Activated naive CD8-positive, alpha-beta T cell treated with anti-CD3 and anti-CD28 coated beads for 36 hours (primary cell): ENCODE data around the gene INTS14. TPM values are rescaled to one million over a fixed set of nuclear protein-coding genes. Genes with fewer than 3 reads are reported as not detected.

Experiments used
- DNase-seq: peaks from one replicate; pipeline ENCODE4 v3.0.0; 2021
- H3K27ac Mint-ChIP-seq: one replicate; pipeline ENCODE4 v1.8.0; 2022; ENCODE audit warnings: mild to moderate bottlenecking, moderate library complexity, mixed read lengths
- H3K27me3 Mint-ChIP-seq: one replicate; pipeline ENCODE4 v1.8.0; 2022; ENCODE audit warnings: mild to moderate bottlenecking, mixed read lengths
- H3K36me3 Mint-ChIP-seq: one replicate; pipeline ENCODE4 v1.8.0; 2021; ENCODE audit warnings: mild to moderate bottlenecking, mixed read lengths
- H3K4me1 Mint-ChIP-seq: one replicate; pipeline ENCODE4 v1.8.0; 2021; ENCODE audit warnings: mixed read lengths
- H3K4me3 Mint-ChIP-seq: one replicate; pipeline ENCODE4 v1.8.0; 2022; ENCODE audit warnings: mild to moderate bottlenecking, moderate library complexity, mixed read lengths
- H3K9me3 Mint-ChIP-seq: one replicate; pipeline ENCODE4 v1.8.0; 2022; ENCODE audit warnings: mixed read lengths
- total RNA-seq, 2 experiments: library from RNA; stranded (reverse); gene quantifications; one replicate each; pipeline ENCODE4 v1.2.3, GENCODE V29; 2021

Gene INTS14
- total RNA-seq, 2 experiments from 2014 or later: 62.1 to 66.9 TPM

- Mint-ChIP-seq H3K27me3 (no peaks in the 10 kb centered on the region), H3K36me3 (peaks cover 2% of the 10 kb centered on the region), H3K4me1 (peaks cover 22% of the 10 kb centered on the region), H3K9me3 (no peaks in the 10 kb centered on the region), H3K4me3 (no peak overlapping the region), H3K27ac (no peak overlapping the region)
- no peak for DNase-seq
Observed at GRCh38 chr15:65612949-65613744, 2.2 kb upstream of the INTS14 start.

- DNase-seq: no peak
- no peaks in the 10 kb centered on the region for H3K9me3 Mint-ChIP-seq
- H3K36me3 Mint-ChIP-seq: peaks cover 2% of the 10 kb centered on the region
- peak overlapping the region; percentile 93 for H3K27ac Mint-ChIP-seq
- H3K4me3 Mint-ChIP-seq: no peak overlapping the region
- no peaks in the 10 kb centered on the region for H3K27me3 Mint-ChIP-seq
- peaks cover 25% of the 10 kb centered on the region for H3K4me1 Mint-ChIP-seq
Observed at GRCh38 chr15:65612616-65612946, 1.6 kb upstream of the INTS14 start.

DNA sequence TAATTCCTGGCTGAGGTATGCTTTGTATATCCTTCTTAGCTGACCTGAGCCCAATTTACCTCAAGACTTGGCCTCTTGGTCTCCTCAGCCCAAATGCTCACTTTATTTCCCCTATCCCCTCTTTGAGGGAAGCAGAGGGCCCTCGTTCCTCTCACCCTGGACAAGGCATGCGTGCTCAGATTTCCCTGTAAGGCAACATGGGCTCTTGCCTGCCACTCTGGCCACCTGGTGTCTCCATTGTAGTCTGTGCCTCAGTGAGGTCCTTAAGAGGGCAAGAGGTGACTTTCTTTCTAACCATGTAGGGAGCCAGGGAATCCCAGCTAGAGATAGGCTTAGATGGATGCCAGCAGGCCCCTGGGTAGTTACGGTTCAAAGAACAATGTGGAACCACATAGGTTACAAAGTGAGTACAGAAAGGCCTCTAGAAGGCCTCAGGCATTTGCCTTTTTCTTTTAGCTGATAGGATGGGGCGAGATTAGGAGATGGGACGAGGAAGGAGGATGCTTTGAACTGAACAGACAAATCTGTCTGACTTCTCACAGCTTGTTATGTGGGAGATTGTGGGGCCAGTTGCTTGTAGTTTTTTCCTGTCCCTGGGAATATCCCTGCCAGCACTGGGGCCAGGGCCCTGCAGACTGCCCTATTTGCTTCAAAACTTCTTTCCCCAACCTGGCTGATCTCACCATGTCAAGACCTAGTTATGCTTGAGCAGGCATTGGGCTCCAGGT is 1.1 kb upstream of the INTS14 start:
- Mint-ChIP-seq H3K36me3 (peaks cover 2% of the 10 kb centered on the region), H3K4me3 (peak overlapping the region; percentile 94), H3K4me1 (peaks cover 26% of the 10 kb centered on the region), H3K27ac (peak overlapping the region; percentile 93), H3K9me3 (no peaks in the 10 kb centered on the region), H3K27me3 (no peaks in the 10 kb centered on the region)
- no peak for DNase-seq

DNA sequence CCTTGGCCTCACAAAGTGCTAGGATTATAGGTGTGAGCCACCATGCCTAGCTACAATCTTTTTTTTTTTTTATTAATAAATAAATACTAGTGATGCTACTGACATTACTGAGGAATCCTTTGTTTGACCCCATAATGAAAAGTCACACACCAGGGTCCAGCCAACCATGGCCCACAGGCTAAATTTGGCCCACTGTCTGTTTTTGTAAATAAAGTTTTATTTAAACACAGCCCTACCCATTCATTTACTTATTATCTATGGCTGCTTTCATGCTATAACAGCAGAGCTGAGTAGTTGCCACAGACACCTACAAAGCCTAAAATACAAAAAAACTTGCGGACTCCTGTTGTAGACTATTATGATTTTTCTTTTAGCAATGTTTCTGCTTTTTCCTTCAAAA is 7.4 kb downstream of the INTS14 start:
- no peak overlapping the region for H3K27ac Mint-ChIP-seq

DNA sequence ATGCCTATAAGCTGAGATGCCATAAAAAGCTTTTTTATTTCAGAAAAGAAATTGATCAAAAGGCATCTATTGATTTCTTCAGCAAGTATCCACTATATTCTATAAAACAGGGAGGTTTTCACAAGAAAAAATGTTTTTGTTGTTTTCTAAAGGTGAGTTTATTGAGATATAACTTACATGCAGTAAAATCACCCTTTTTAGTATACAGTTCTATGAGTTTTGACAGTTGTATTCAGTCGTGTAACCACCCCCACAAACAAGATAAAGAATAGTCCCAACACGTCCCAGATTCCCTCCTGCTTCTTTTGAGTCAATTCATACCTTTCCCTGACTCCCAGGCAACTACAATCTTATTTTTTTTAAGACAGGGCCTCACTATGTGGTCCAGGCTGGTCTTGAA is 7.8 kb downstream of the INTS14 start:
- Mint-ChIP-seq H3K27me3 (no peaks in the 10 kb centered on the region), H3K4me1 (peaks cover 7% of the 10 kb centered on the region), H3K4me3 (no peak overlapping the region), H3K27ac (no peak overlapping the region), H3K36me3 (peaks cover 5% of the 10 kb centered on the region), H3K9me3 (no peaks in the 10 kb centered on the region)
- no peak for DNase-seq

More for the DNA sequence above, 7.4 kb downstream of the INTS14 start:
- no peak overlapping the region for H3K4me3 Mint-ChIP-seq
- H3K36me3 Mint-ChIP-seq: peaks cover 3% of the 10 kb centered on the region
- H3K4me1 Mint-ChIP-seq: peaks cover 8% of the 10 kb centered on the region
- H3K9me3 Mint-ChIP-seq: no peaks in the 10 kb centered on the region
- DNase-seq: no peak
- no peaks in the 10 kb centered on the region for H3K27me3 Mint-ChIP-seq

DNA sequence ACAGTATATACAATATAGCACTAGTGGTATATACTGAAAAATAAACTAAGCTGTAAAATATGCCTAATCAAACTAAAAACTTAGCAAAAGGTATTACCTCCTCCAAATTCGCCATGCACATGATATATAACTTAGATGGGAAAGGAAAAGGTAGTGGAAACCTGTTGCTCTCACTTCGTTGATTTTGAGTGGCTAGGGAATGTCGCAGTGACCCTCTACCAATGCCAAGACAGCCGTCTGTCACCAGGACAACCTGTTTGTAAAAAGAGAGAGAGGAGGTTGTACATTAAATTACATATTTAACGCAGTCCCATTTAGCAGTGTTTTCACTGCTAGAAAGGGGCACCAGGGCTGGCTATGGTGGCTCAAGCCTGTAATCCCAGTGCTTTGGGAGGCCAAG is 11.3 kb downstream of the INTS14 start:
- no peak overlapping the region for H3K27ac Mint-ChIP-seq
- H3K9me3 Mint-ChIP-seq: no peaks in the 10 kb centered on the region
- DNase-seq: no peak
- no peak overlapping the region for H3K4me3 Mint-ChIP-seq
- peaks cover 8% of the 10 kb centered on the region for H3K36me3 Mint-ChIP-seq
- H3K27me3 Mint-ChIP-seq: no peaks in the 10 kb centered on the region
- no peaks in the 10 kb centered on the region for H3K4me1 Mint-ChIP-seq

- Mint-ChIP-seq H3K36me3 (peaks cover 8% of the 10 kb centered on the region), H3K4me3 (no peak overlapping the region), H3K9me3 (no peaks in the 10 kb centered on the region), H3K4me1 (no peaks in the 10 kb centered on the region), H3K27ac (peak overlapping the region; percentile 30), H3K27me3 (no peaks in the 10 kb centered on the region)
- DNase-seq: no peak
Observed at GRCh38 chr15:65598468-65598867, 12.5 kb downstream of the INTS14 start.

- no peaks in the 10 kb centered on the region for H3K9me3 Mint-ChIP-seq
- peaks cover 11% of the 10 kb centered on the region for H3K36me3 Mint-ChIP-seq
- no peak for DNase-seq
- no peak overlapping the region for H3K4me3 Mint-ChIP-seq
- H3K27me3 Mint-ChIP-seq: no peaks in the 10 kb centered on the region
- no peaks in the 10 kb centered on the region for H3K4me1 Mint-ChIP-seq
- no peak overlapping the region for H3K27ac Mint-ChIP-seq
Observed at GRCh38 chr15:65595960-65596359, 15.0 kb downstream of the INTS14 start.

GRCh38 chr15:65587094-65587493 is 23.8 kb downstream of the INTS14 start:
- no peak overlapping the region for H3K4me3 Mint-ChIP-seq
- peaks cover 44% of the 10 kb centered on the region for H3K36me3 Mint-ChIP-seq
- H3K4me1 Mint-ChIP-seq: peaks cover 26% of the 10 kb centered on the region
- H3K27ac Mint-ChIP-seq: no peak overlapping the region
- H3K27me3 Mint-ChIP-seq: no peaks in the 10 kb centered on the region
- H3K9me3 Mint-ChIP-seq: no peaks in the 10 kb centered on the region
- DNase-seq: no peak

DNA sequence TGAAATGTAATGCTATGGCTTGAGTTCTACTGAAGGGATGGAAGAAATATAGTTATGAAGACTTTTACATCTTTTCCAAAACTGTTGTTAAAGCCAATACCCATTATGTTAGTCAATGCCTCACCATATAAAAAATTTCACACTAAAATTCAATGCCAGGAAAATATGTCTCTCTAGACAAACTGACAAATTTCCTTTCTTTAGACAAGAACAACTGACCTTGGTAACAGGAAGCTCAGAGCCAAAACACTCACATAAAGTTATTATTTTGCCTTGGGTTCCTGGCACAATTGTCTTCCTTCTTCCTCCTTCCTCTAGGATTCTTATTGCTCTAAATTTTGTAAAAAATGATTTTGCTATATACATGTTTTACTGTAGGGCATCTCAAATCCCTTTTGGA is 26.7 kb downstream of the INTS14 start:
- Mint-ChIP-seq H3K27me3 (no peaks in the 10 kb centered on the region), H3K4me1 (peaks cover 26% of the 10 kb centered on the region), H3K4me3 (no peak overlapping the region), H3K27ac (peak overlapping the region; percentile 9), H3K36me3 (peaks cover 42% of the 10 kb centered on the region), H3K9me3 (no peaks in the 10 kb centered on the region)
- DNase-seq: no peak

DNA sequence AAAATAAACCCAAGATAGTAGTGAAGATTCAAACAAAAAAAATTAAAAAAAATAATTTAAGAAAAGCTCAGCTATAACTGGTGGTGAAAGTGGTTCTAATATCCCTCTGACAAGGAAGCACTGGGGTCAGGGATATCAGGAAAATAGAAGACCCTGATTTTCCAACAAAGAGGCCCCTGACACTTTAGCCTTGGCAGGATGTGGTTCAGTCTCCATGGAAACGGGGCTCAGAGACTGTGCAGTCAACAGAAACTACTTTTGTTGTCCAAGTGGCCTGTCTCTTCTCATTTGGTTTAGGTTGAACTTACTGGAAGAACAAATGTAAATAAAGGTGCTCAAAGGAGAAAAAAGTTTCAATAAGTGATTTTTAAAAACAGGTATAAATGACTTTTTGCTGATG is 27.2 kb downstream of the INTS14 start:
- H3K4me3 Mint-ChIP-seq: no peak overlapping the region
- peak overlapping the region; percentile 67 for H3K27ac Mint-ChIP-seq
- H3K27me3 Mint-ChIP-seq: no peaks in the 10 kb centered on the region
- H3K9me3 Mint-ChIP-seq: no peaks in the 10 kb centered on the region
- H3K4me1 Mint-ChIP-seq: peaks cover 28% of the 10 kb centered on the region
- peaks cover 42% of the 10 kb centered on the region for H3K36me3 Mint-ChIP-seq
- peak; percentile 47 for DNase-seq

- peaks cover 36% of the 10 kb centered on the region for H3K36me3 Mint-ChIP-seq
- no peak overlapping the region for H3K27ac Mint-ChIP-seq
- H3K9me3 Mint-ChIP-seq: no peaks in the 10 kb centered on the region
- DNase-seq: no peak
- peaks cover 22% of the 10 kb centered on the region for H3K4me1 Mint-ChIP-seq
- H3K27me3 Mint-ChIP-seq: no peaks in the 10 kb centered on the region
- no peak overlapping the region for H3K4me3 Mint-ChIP-seq
Observed at GRCh38 chr15:65580287-65580686, 30.6 kb downstream of the INTS14 start.

DNA sequence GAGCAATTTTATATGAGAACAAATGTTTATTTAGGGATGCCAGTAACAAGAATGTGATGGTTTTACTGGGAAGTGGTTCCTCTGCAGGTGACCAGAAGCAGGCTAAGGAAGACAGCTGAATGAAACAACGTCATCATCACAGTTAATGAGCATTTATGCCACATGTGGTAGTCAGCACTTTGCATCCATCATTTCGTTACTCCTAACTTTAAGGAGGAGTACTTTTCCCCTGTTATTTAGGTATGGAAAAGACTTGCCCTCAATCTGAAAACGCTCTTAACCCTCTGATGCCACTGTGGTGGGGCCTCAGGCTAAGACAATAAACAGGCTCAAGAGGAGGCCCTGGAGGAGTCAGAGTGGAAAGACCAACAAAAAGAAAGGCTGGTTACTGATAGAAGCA is 31.2 kb downstream of the INTS14 start:
- DNase-seq: no peak
- Mint-ChIP-seq H3K36me3 (peaks cover 35% of the 10 kb centered on the region), H3K27me3 (no peaks in the 10 kb centered on the region), H3K4me3 (no peak overlapping the region), H3K27ac (peak overlapping the region; percentile 38), H3K9me3 (no peaks in the 10 kb centered on the region), H3K4me1 (peaks cover 20% of the 10 kb centered on the region)

DNA sequence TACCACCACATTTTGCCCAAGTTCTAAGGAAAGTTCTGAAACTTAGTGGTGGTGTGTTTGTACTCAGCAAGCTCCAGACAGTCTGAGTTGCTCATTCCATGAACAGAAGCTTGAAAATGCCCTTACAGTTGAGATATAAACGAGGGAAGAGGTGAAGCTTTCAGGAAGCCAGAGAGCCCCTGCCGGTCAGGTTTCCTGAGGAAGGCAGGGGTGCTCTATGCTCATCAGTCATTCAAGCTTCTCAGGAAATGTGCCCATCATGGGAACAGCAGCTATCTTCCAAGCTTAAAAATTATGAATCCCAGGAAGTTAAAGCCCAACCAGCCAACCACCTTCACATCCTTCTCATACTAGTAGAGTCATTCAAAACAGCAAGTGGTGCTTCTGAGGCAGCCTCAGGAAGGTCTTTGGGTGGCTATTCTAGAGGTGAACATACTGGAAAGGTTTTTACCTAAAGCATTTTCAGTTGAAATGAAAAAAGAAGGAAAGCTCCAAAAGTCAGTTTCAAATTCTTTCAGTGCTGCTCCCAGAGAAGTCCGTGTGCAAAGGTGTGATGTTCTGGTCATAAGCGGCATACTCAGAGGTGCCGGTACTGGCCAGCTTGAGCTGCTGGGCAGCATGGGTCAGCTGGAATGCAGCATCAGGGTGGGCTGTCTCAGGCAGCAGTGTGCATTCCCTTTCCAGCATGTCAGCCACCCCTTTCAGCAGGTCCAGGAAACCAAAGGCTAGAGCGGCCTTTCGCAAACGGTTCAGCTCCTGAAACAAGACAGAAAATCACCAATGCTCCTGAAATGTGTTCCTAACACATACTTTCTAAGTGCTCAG is 31.8 kb downstream of the INTS14 start:
- no peak overlapping the region for H3K4me3 Mint-ChIP-seq
- peaks cover 14% of the 10 kb centered on the region for H3K4me1 Mint-ChIP-seq
- no peaks in the 10 kb centered on the region for H3K9me3 Mint-ChIP-seq
- DNase-seq: no peak
- H3K36me3 Mint-ChIP-seq: peaks cover 32% of the 10 kb centered on the region
- H3K27me3 Mint-ChIP-seq: no peaks in the 10 kb centered on the region
- H3K27ac Mint-ChIP-seq: peak overlapping the region; percentile 54
